Measurements from ENCODE around the gene PARD3B. TPM values are rescaled to one million over a fixed set of nuclear protein-coding genes. Genes with fewer than 3 reads are reported as not detected.

PARD3B gene
- total RNA-seq, 4 donors from 2014 or later: 32.8 to 69.6 (median 47.3) TPM

- no peak for TF ChIP-seq CTCF (IDR thresholded peaks at IDR 0.05; ENCODE audit: low read depth)
These were observed 920.5 kb downstream of the PARD3B start for GRCh38 chr2:205465791-205466190.

- TF ChIP-seq CTCF (IDR thresholded peaks at IDR 0.05; ENCODE audit: low read depth): no peak
These were observed 926.5 kb downstream of the PARD3B start for GRCh38 chr2:205471776-205472175.

GRCh38 chr2:205473791-205474190 is 928.5 kb downstream of the PARD3B start:
- no peak for TF ChIP-seq CTCF (IDR thresholded peaks at IDR 0.05; ENCODE audit: low read depth)

GRCh38 chr2:205474741-205475415 is 929.6 kb downstream of the PARD3B start:
- no peak for TF ChIP-seq CTCF (IDR thresholded peaks at IDR 0.05; ENCODE audit: low read depth)

GRCh38 chr2:205475416-205475768 is 930.1 kb downstream of the PARD3B start:
- TF ChIP-seq CTCF (IDR thresholded peaks at IDR 0.05; ENCODE audit: low read depth): no peak

GRCh38 chr2:205477016-205477705 is 931.9 kb downstream of the PARD3B start:
- TF ChIP-seq CTCF (IDR thresholded peaks at IDR 0.05; ENCODE audit: low read depth): no peak

GRCh38 chr2:205481861-205482260 is 936.6 kb downstream of the PARD3B start:
- no peak for TF ChIP-seq CTCF (IDR thresholded peaks at IDR 0.05; ENCODE audit: low read depth)

Data from subcutaneous adipose tissue (tissue), 4 donors.